Stimulated activated CD8-positive, alpha-beta memory T cell treated with anti-CD3 and anti-CD28 coated beads, Interleukin-7, amount 100 ng/mL, for 1 hour (primary cell): ENCODE data around the gene POLE4.

Experiments used
- DNase-seq, 2 donors: peaks; one replicate each; pipeline ENCODE4 v3.0.0-alpha.2; 2020; ENCODE audit warnings: low read depth in 2 of 2

POLE4 gene

DNA sequence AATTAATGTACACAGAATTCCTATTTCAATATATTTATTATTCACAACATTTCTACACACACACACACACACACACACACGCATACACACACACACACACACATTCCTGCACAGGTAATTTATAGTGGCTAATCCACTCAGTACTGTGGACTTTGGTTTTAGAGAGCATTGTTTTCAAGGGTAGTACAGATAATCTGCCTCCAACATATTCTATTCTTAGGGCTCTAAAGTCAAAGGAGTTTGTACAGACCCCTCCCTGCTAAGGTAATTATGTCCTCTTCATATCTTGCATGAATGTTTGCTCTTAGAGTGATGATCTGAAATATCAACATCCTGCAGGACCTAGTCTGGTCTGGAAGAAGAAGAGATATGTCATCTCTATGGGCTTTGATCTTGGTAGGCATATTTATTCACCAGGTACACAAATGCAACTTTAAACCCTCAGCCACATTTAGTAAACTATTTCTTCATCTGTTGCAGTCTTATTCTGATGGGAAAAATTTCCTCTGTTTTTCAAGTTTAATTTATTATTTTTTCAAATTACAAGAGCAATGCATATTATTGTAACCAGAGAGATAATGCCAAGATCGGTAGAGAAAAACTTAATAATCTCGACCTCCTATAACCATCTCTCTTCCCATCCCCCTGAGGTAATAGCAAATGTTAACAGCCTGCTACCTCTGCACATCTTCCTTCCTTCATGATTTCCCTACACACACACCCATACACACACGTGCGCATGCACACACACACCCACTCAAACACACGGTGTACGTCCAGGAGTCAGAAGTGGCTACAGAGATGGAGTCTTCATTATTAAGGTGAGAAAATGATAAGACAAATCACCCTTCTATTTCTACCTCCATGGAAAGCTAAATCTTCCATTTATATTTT is 18.3 kb upstream of the POLE4 start:
- DNase-seq = no peak

DNA sequence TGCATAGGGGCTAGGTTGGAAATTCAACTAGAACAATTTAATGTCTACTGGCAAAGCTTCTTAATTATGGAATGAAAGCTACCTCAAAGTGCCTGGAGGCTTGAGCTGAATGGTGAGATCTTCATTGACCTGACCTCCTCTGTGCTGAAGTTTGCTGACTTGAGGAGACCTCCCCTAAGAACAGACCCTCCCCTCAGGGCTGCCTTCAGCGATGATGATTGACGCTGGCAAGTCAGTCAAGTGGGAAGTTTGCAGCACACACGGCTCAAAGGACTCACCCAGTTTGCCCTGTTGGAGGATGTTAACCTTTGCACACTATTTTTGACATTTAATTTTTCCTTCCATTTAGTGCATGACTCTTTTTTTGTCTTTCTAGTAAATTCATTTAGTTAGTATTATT is 17.2 kb upstream of the POLE4 start:
- DNase-seq = no peak

DNA sequence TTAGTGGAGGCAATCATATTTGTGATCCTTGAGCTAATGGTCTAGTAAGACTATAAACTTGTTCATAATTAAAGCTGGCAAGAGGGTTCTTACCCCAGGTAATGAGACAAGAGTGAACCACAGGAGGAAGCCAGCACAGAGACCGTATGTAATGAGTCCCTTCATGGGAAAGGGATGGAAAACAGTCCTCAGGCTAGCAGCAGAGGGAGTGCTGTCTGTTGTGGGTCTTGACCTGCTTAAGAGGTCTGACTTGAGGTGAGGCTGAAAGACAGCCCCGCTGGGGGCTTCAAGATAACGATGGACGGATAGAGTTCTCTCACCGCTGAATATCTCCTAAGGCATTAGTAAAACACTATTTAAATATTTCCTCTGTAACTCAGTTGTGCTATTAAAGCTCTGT is 16.2 kb upstream of the POLE4 start:
- DNase-seq = no peak

DNA sequence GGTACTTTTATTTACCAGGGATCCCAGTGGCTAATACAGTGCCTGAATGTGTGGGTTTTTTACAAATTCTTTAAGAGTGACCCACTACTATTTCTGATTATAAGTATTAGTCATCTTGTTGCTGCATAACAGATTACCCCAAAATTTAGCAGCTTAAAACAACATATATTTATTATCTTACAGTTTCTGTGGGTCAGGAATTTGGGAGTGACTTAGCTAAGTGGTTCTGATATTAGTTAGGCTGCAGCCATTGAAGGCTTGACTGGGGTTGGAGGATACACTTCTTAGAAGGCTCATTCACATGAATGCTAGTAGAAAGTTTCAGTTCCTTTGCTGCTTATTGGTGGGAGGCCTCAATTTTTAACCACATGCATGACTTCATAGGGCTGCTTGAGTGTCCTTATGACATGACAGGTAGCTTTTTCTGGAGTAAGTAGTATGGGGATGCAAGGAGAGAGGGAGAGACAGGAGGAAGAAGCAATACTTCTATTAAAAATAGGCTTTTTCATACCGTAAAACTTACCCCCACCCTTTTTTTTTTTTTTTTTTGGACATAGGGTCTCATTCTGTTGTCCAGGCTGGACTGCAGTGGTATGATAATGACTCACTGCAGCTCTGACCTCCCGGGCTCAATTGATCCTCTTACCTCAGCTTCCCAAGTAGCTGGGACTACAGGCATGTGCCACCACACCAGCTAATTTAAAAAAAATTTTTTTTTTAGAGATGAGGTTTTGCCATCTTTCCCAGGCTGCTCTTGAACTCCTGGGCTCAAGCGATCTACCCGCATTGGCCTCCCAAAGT is 13.3 kb upstream of the POLE4 start:
- DNase-seq = no peak

DNA sequence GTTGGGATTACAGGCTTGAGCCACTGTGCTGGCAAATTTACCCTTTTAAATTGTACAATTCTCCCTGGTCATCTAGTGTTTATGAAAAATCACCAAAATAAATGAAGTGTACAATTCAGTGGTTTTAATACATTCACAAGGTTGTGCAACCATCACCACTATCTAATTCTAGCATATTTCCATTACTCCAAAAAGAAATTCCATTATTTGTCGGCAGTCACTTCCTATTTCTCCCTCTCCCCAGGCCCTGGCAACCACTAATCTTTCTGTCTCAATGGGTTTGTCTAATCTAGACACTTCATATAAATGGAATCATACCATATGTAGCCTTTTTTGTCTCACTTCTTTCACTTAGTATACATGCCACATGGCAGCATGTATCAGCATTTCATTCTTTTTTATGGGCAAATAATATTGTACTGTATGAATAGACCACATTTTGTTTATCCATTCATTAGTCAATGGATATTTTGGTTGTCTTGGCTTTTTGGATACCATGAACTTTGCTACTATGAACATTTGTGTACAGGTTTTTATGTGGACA is 12.6 kb upstream of the POLE4 start:
- DNase-seq = no peak

DNA sequence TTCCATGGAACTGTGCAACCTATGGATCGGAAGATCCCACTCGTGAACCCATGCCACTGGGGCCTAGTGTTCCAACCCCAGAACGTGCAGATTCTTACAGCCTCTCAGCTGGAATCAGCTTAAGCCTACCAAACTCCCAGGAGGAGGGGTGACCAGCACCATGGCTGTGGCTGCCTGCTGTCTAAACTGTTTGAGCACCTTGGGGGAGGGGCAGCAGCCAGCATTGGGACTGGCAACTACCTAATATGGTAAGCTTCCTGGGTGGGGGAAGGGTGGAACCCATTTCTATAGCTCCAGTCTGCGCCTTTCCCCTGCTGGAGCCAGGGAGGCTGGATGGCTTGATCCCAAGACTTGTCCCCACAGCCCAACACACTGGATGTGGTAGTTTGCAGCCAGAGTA is 10.7 kb upstream of the POLE4 start:
- no peak for DNase-seq

DNA sequence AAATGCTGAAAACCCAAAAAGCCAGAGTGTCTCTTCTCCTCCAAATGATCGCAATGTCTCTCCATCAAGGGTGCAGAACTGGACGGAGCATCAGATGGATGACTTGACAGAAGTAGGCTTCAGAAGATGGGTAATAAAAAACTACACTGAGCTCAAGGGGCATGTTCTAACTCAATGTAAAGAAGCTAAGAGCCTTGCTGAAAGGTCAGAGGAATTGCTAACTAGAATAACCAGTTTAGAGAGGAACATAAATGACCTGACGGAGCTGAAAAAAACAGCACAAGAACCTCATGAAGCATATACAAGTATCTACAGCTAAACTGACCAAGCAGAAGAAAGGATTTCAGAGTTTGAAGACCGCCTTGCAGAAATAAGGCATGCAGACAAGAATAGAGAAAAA is 9.7 kb upstream of the POLE4 start:
- no peak for DNase-seq

DNA sequence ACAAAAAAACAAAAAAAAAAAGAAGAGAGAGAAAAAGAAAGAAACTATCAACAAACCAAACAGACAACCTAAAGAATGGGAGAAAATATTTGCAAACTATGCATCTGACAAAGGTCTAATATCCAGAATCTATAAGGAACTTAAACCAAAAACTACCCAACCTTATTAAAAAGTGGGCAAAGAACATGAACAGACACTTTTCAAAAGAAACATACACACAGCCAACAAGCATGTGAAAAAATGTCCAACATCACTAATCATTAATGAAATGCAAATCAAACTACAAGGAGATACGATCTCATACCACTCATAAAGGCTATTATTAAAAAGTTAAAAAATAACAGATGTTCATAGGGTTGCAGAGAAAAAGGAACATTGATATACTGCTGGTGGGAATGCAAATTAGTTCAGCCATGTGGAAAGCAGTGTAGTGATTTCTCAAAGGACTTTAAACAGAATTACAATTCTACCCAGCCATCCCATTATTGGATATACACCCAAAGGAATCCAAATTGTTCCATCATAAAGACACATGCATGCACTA is 7.2 kb upstream of the POLE4 start:
- DNase-seq = no peak

DNA sequence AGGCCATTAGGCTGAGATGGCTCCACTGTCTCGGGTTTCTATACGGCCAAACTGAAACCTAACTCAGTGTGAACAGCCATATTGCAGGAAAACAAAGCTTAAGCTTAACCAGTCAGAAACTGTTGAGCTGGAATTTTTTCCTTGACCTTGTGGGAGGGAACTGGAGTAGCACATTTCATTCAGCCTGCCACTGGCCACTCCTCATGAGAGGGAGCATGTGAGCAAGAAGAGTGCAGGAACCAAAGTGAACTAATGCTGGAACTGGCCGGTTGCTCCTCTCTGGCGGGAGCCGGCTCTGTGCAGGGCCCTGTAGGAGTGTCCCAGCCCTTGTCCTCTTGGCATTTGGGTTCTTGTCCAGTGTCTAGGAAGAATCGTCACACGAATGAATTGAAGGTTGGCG is 5.9 kb upstream of the POLE4 start:
- DNase-seq = no peak

DNA sequence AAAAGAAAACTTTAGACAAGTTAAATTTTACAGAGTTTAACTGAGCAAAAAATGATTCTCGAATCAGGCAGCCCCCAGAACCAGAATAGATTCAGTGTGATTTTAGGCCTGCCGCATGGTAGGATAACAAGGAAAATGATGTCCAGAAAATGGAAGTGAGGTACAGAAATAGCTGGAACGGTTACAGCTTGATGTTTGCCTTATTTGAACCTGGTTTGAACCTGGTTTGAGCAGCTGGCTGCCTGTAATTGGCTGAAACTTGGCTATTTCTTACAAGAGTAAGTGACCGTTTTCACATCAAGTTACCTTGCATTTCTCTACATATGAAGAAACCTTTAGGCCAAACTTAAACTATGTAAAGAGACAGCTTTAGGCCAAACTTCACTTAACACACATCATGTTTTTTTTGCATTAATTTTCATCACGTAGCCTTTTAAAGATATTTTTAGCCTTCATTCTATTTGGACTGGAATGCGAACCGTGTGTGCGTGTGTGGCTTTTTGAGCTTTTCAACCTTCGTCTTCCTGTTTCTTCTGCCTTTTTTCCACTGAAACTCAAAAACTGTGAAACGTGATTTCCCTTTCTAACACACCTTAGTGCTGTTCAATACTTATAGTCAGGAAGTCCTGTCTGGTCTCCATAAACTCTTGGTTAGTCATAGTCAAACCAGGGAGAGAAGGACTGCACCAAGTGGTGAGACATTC is 4.5 kb upstream of the POLE4 start:
- DNase-seq = no peak

DNA sequence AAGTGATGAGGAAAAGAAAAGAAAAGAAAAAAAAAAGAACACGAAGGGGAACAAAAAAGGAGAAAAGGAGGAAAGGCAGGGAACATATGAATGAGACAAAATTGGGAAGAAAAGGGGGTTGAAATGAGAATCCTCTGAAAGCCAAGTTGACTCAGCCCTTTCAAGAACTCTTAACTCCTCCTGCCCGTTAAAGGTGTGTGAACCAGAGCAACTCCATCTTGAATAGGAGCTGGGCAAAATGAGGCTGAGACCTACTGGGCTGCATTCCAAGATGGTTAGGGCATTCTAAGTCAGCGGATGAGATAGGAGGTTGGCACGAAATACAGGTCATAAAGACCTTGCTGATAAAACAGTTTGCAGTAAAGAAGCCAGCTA is 4.0 kb upstream of the POLE4 start:
- no peak for DNase-seq

DNA sequence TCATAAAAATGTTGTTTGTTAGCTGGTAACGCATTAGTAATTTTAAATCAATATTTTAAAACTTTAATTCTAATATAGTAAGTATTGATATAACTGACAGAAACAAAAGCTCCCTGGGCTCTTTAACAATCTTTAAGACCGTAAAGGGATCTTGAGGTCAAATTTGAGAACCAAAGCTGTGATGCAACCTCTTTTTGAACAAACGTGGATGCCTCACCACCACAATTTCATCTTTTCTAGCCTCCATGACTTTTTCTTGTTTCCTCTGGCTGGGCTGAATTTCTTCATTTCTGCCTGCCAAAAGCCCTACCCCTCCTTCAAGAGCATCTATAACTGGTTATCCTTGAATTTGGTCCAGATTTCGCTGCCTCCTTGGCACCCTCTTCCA is 563 bp upstream of the POLE4 start:
- no peak for DNase-seq

DNA sequence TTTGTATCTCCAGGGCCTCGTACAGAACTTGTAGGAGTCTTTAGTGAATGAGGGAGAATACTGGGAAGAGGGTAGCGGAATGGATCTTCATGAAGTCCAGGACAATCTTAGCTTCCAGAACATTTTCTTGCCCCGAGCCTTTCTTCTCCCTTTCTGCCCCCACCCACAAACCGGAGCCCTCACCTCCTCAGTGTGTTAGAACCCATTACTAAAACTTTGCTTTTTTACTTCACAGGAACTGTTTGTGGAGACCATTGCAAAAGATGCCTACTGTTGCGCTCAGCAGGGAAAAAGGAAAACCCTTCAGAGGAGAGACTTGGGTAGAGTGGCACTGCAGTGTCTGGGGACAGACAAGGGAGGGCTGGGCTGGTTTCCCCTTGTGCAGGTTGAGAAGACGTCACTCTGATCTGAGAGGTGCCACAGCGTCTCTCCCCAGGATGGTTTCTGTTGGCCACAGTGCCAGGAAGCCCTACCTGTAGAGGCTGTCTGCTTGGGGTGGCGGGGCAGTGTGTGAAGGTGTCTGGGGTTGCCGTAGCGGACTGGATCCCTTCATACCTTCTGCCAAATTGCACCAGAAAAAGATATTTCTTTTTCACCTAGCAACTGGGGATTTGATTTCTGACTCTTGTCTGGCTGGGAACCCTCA is 786 bp downstream of the POLE4 start:
- no peak for DNase-seq

DNA sequence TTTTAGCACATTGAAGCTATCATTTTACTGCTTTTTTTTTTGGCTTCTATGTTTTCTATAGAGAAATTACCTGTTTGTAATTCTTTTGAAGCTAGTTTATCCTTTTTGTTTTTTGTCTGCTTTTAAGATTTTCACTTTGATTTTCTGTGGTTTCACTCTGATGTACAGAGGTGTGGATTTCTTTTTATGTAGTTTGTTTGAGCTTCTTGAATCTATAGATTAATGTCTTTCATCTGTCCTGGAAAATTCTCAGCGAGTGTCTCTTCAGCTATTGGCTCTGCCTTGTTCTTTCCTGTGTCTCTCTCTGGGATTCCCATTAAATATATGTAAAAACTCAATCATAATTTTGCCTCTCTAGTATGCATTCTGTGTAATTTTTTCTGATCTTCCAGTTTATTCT is 8.4 kb downstream of the POLE4 start:
- no peak for DNase-seq

DNA sequence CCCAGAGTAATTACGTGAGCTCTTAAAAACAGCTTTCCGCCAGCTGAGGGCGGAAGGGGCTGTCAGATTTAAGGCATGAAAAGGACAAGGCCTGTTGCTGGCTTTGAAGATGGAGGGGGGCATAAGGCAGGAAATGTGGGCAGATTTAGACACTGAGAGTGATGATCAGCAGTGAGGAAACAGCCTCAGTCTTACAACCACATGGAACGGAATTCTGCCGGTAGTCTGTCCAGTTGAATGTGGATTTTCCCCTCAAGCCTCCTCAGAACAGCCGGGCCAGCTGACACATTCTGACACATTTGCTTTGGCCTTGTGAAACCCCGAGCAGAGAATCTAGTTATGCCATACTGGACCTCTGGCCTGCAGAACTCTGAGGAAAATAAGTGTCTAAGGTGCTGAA is 16.6 kb downstream of the POLE4 start:
- DNase-seq = no peak

DNA sequence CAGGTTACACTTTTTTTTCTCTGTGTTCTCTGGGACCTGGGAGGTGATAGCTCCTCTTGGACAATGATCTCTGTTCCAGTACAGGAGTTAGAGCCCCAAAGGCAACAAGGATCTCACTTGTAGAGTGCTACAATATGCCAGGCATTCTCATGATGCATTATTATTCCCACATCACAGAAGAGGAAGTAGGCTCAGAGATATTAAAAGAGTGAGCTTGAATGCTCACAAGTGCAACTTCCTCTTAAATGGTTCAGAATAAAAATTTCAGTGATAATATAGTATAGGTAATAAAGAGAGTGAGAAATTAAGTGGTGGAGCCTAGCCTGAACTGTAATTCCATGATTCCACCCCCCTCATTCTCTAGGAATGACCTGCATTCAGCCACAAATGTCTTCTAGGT is 21.4 kb downstream of the POLE4 start:
- no peak for DNase-seq

DNA sequence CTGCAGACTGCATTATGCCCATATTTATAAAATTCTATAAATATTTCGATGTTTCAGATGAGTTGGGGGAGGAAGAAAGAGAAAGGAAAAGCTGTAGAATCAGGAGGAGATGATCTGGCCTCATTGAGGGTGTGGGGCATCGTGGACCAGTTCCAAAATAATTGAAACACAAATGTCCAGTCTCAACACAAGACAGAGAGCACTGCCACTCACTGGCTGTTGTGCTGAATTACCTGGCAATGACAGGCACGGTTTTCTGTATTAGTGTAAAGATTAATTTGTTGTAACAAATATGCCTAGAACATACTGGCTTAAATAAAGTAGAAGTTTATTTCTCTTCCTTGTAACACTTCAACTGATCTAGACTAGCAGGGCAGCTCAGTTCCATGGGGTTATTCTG is 24.1 kb downstream of the POLE4 start:
- no peak for DNase-seq

DNA sequence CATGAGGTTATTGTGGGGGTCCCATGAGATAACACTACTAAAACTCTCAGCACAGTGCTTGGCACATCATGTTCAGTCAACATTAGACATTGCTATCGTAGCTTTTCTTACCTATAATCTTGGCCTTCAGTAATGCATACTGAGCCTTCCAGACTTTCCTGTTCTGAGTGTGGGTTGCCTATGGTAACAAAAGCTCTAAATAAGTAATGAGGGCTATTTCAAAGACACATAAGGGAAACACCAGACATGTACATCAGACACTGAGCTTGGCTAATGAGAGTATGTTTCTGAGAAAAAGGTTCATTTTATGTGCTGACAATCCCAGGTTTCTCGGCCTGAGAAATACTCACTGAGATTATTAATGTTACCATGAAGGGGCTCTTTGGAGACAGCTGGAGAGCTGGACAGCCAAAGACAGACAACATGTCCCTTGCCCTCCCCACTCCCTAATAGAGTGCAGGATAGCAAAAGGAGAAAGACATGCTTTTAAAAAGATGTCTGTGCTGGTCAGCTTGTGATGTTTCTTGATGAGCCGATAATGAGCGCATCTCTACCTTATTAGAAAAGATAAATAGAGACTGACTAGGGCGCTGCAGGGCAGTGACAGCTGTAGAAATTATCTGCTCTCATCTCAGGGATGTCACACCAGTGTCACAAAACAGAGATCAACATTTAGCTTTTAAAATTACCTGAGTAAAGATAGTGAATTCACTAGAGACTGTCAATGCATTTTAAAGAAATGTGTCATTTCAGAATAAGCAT is 25.4 kb downstream of the POLE4 start:
- no peak for DNase-seq

DNA sequence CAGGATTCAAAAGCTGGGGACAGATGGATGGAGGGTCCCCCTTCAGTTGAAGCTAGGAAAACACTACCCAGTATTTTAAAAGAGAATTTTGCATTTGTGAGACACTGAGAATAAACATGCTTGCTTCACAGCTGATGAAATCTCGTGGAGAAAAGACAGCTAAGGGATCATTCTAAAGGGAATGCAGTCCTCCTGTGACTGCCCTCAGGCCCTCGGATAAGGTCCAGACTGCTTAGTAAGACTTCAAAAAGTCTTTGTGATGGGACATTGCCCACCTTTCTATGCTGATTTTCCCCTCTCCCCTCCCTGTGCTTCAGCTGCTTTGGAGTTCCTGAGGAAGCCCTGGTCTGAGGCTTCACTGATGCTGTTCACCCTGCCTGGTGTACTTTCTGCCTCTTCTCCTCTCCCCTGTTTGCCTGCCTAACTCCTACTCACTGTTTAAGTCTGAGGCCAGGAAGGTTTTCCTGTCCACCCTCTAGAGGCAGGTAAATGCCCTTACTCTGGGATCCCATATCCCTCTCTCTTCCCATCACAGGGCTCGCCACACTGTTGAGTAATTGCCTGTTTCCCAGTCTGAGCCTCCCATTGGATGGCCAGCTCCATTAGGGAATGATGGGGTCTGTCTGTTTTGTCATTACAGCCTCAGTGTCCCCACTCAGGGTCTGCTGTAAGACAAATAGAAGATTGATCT is 26.6 kb downstream of the POLE4 start:
- DNase-seq = no peak

DNA sequence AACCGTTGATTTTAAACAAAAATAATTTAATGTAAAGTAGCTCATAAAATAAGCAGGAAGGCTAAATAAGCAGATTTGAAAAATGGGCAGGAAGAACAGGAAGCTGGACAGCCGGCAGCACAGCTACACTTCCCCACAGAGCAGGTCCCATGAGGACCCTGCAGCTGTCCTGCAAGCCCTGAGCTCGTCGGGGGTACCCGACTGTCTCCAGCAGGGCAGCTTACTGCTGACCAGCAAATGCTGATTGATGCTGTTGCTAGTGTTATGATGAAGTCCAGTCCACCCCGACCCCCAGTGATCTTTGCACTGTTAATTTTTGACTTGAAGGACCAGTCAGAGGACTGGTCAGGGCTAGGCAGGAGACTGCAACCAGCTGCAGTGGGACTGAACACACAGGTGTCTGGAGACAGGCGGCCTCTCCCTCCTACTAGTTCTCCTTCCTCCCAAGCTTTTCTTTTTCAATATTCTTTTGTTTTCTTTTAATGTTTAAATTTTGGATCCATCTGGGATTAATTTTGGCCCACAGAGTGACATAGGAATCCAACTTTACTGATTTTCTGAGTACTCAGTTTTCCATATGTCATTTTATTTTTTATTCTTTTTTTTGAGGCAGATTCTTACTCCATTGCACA is 27.7 kb downstream of the POLE4 start:
- no peak for DNase-seq
